OCI-LY3 (cell line): ENCODE measurements around the gene UNCX.
"Not testable (repeated sequence)": the region's sequence is repeated elsewhere in the genome, so short reads cannot be mapped to it uniquely, and the experiment has no call there.

Experiments
- CTCF ChIP-seq: fragments of 200-600, 300-600 bp; sonication (generic); IDR thresholded peaks from 2 replicates; pipeline ENCODE4 v1.5.1; 2014; ENCODE audit warnings: antibody characterized with exemption, low read length, low read depth
- EZH2phosphoT487 ChIP-seq: fragments of 200-600 bp; shearing (Covaris generic); IDR thresholded peaks from 2 replicates; pipeline ENCODE4 v1.6.1; 2018; ENCODE audit warnings: antibody characterized with exemption, mixed run types, low read depth

DNA sequence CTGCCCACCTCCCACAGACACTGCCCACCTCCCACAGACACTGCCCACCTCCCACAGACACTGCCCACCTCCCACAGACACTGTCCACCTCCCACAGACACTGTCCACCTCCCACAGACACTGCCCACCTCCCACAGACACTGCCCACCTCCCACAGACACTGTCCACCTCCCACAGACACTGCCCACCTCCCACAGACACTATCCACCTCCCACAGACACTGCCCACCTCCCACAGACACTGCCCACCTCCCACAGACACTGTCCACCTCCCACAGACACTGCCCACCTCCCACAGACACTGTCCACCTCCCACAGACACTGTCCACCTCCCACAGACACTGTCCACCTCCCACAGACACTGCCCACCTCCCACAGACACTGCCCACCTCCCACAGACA lies 39.5 kb downstream of the UNCX start:
- not testable (repeated sequence) for TF ChIP-seq CTCF, EZH2phosphoT487
